ENCODE measurements around the gene ADAT3.

DNA sequence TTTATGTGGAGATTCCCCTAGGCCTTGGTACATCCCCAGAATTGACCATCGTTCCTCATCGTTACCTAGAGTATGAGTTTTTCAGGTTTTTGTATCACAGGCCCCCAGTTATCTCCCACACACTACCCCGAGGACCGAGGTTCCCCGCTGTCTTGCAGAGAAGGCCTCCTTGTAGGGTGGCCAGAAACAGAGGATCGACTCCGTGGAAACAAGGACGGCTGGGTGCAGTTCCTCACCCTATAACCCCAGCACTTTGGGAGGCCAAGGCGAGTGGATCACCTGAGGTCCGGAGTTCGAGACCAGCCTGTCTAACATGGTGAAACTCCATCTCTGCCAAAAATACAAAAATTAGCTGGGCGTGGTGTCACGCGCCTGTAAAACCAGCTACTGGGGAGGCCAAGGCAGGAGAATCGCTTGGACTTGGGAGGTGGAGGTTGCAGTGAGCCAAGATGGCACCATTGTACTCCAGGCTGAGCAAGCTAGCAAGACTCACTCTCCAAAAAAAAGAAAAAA, 720 bp downstream of the ADAT3 start:
- no peak for TF ChIP-seq CTCF (IDR thresholded peaks at IDR 0.05)
- no peak for TF ChIP-seq POLR2A (IDR thresholded peaks at IDR 0.05)

Measured in esophagus squamous epithelium (tissue), 4 donors.